Bronchial epithelial cell (primary cell): ENCODE measurements around the gene SFXN5. TPM values are rescaled to one million over a fixed set of nuclear protein-coding genes. Genes with fewer than 3 reads are reported as not detected.
"Not testable (repeated sequence)": the region's sequence is repeated elsewhere in the genome, so short reads cannot be mapped to it uniquely, and the experiment has no call there.

Source experiments
- DNase-seq: peaks from one replicate; pipeline ENCODE4 v3.0.0-alpha.2; 2010; ENCODE audit warnings: low read depth
- FAIRE-seq: peaks from 2 replicates; lab custom pipeline; 2011; peaks lifted over from hg19 to GRCh38; lab: Jason Lieb, UNC
- H3K27me3 ChIP-seq: 2 replicates; pipeline ENCODE4 v1.5.1; 2011; ENCODE audit warnings: low read length; ENCODE audit not compliant: control insufficient read depth, insufficient read depth
- H3K36me3 ChIP-seq: 2 replicates; pipeline ENCODE4 v1.5.1; 2011; ENCODE audit warnings: low read length; ENCODE audit not compliant: control insufficient read depth, insufficient read depth
- H3K4me3 ChIP-seq: 2 replicates; pipeline ENCODE4 v1.5.1; 2011; ENCODE audit warnings: mild to moderate bottlenecking, low read depth, low read length, control low read depth
- CTCF ChIP-seq: IDR thresholded peaks from 2 replicates; pipeline ENCODE4 v1.5.1; 2011; ENCODE audit warnings: mild to moderate bottlenecking, moderate library complexity, low read length, control low read depth, inconsistent platforms; ENCODE audit not compliant: insufficient read depth, severe bottlenecking
- total RNA-seq: library from RNA; depleted of rRNA; stranded (reverse); fragments of >200 nt; gene quantifications from 2 replicates; pipeline ENCODE4 v1.2.1, GENCODE V29; 2014

SFXN5 gene
- total RNA-seq, 1 donor from 2014 or later, result 5.3 TPM

- DNase-seq (no peak), FAIRE-seq (no peak)
- no peak overlapping the region for H3K4me3 ChIP-seq
- TF ChIP-seq CTCF, result no peak
- peaks cover 2% of the 10 kb centered on the region for H3K36me3 ChIP-seq
- no peaks in the 10 kb centered on the region for H3K27me3 ChIP-seq
Observed at GRCh38 chr2:73103018-73103542, 31.6 kb upstream of the SFXN5 start.

DNA sequence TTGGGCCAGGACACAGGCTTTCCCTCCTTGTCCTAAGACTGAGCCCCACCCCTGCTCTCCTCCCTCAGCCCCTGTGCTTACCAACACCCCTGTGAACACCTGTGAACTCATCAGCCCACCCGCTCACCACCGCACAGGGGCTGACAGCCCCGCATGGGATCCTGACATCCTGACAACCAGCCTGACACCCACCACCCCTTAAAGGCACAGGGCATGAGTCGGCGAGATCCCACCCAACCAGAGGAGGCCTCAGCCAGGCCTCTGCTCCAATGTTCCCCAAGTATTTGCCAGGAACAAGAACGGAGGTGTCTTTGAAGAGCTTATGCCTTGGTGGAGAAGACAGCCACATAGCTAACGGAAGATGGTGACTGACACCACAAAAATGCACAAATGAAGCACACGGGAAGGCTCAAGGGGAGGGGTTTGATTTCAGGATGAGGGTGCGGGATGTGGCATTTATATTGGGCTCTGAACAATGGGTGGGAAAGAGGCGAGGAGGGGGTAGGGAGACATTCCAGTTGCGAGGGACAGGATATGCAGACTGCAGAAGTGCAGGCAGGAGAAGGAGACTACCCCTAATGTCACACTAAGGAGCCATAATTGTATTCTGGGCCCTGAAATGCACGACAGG, 30.2 kb upstream of the SFXN5 start:
- H3K4me3 ChIP-seq, result no peak overlapping the region
- DNase-seq, result no peak
- FAIRE-seq, result no peak
- TF ChIP-seq CTCF, result no peak
- peaks cover 2% of the 10 kb centered on the region for H3K36me3 ChIP-seq
- no peaks in the 10 kb centered on the region for H3K27me3 ChIP-seq

GRCh38 chr2:73100956-73101355, 29.4 kb upstream of the SFXN5 start:
- DNase-seq (no peak), FAIRE-seq (no peak)
- H3K36me3 ChIP-seq, result peaks cover 2% of the 10 kb centered on the region
- no peak overlapping the region for H3K4me3 ChIP-seq
- TF ChIP-seq CTCF, result no peak
- H3K27me3 ChIP-seq, result no peaks in the 10 kb centered on the region

GRCh38 chr2:73099486-73099885, 28.0 kb upstream of the SFXN5 start:
- H3K36me3 ChIP-seq, result peaks cover 2% of the 10 kb centered on the region
- FAIRE-seq (peak; percentile 40), DNase-seq (no peak)
- H3K4me3 ChIP-seq, result no peak overlapping the region
- H3K27me3 ChIP-seq, result no peaks in the 10 kb centered on the region
- TF ChIP-seq CTCF, result no peak

- Histone ChIP-seq H3K27me3 (no peaks in the 10 kb centered on the region), H3K4me3 (no peak overlapping the region), H3K36me3 (no peaks in the 10 kb centered on the region)
- no peak for TF ChIP-seq CTCF
- no peak for DNase-seq
- FAIRE-seq, result no peak
Observed at GRCh38 chr2:73095910-73096309, 24.4 kb upstream of the SFXN5 start.

DNA sequence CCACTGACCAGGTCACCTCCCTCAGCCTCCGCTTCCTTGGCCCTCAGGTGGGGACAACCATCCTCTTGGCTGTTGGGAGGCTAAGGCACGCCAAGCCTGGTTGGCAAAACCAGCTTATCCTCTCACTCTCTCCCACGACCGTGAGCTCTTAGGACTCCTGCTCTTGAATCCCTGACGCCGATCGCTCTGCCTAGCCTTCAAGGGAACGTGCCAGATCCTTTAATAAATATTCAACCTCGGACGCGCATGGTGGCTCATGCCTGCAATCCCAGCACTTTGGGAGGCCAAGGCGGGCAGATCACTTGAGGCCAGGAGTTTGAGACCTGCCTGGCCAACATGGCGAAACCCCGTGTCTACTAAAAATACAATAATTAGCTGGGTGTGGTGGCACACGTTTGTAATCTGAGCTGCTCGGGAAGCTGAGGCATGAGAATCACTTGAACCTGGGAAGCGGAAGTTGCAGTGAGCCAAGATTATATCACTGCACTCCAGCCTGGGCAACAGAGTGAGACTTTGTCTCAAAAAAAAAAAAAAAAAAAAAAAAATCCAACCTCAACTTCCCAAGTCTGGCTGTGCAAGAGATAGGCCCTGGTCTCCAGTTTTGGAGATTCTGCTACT, 22.2 kb upstream of the SFXN5 start:
- not testable (repeated sequence) for H3K36me3 ChIP-seq, DNase-seq, FAIRE-seq, H3K4me3 ChIP-seq, H3K27me3 ChIP-seq
